Upper lobe of right lung (tissue), 1 donor: ENCODE data around the gene CSRP1. TPM values are rescaled to one million over a fixed set of nuclear protein-coding genes. Genes with fewer than 3 reads are reported as not detected.

ENCODE experiments used
- ATAC-seq: fragments of 200-7000 bp; cut with Tn5 transposase; one replicate; pipeline ENCODE4 v1.9.1; 2020; ENCODE audit warnings: mild to moderate bottlenecking, moderate library complexity
- DNase-seq: peaks from one replicate; pipeline ENCODE4 v3.0.0-alpha.2; 2020
- H3K27ac ChIP-seq: fragments of 200-600 bp; one replicate; pipeline ENCODE4 v1.8.0; 2022
- H3K27me3 ChIP-seq: fragments of 200-600 bp; one replicate; pipeline ENCODE4 v1.8.0; 2022; ENCODE audit warnings: mild to moderate bottlenecking
- H3K36me3 ChIP-seq: fragments of 200-600 bp; one replicate; pipeline ENCODE4 v1.8.0; 2022
- H3K4me1 ChIP-seq: fragments of 200-600 bp; one replicate; pipeline ENCODE4 v1.8.0; 2022
- H3K4me3 ChIP-seq: fragments of 200-600 bp; one replicate; pipeline ENCODE4 v1.8.0; 2022; ENCODE audit warnings: mild to moderate bottlenecking
- H3K9me3 ChIP-seq: fragments of 200-600 bp; one replicate; pipeline ENCODE4 v1.8.0; 2022
- CTCF ChIP-seq: fragments of 200-600 bp; IDR thresholded peaks from one replicate; pipeline ENCODE4 v1.8.0; 2022; ENCODE audit warnings: antibody characterized with exemption
- intact Hi-C: fragments of 100-400 bp; cut with DNase I; formaldehyde crosslinking; loops from one replicate; pipeline ENCODE4 v1.11.0; 2022
- total RNA-seq: library from RNA; stranded (reverse); fragmentation: NEBNext Ultra II Directional; extraction: Animal tissue kit (Norgen Biotek cat#: 25700); gene quantifications from one replicate; pipeline ENCODE4 v1.2.1, GENCODE V29; 2021
- donor health status: DM: no; HTN: yes; CAD: no; lungs with severe emphysema.

CSRP1 gene
- total RNA-seq, 1 donor from 2014 or later: 280 TPM

- no peak overlapping the region for H3K4me3 ChIP-seq
- H3K36me3 ChIP-seq: no peaks in the 10 kb centered on the region
- no peaks in the 10 kb centered on the region for H3K27me3 ChIP-seq
- TF ChIP-seq CTCF: no peak
- H3K9me3 ChIP-seq: no peaks in the 10 kb centered on the region
- peak overlapping the region; percentile 81 for H3K27ac ChIP-seq
- peak; percentile 72 for ATAC-seq
- peak; percentile 84 for DNase-seq
- peaks cover 45% of the 10 kb centered on the region for H3K4me1 ChIP-seq
- intact Hi-C loops: no loop called here
Observed at GRCh38 chr1:201455098-201455497, 51.8 kb downstream of the CSRP1 start.

GRCh38 chr1:201454608-201455007 is 52.3 kb downstream of the CSRP1 start:
- H3K27ac ChIP-seq: no peak overlapping the region
- no peak for TF ChIP-seq CTCF
- H3K4me3 ChIP-seq: no peak overlapping the region
- H3K36me3 ChIP-seq: no peaks in the 10 kb centered on the region
- no peaks in the 10 kb centered on the region for H3K27me3 ChIP-seq
- DNase-seq (no peak), ATAC-seq (no peak)
- intact Hi-C loops: no loop called here
- H3K9me3 ChIP-seq: no peaks in the 10 kb centered on the region
- peaks cover 43% of the 10 kb centered on the region for H3K4me1 ChIP-seq

- no peaks in the 10 kb centered on the region for H3K9me3 ChIP-seq
- no peaks in the 10 kb centered on the region for H3K27me3 ChIP-seq
- no peaks in the 10 kb centered on the region for H3K36me3 ChIP-seq
- intact Hi-C loops: no loop called here
- H3K27ac ChIP-seq: no peak overlapping the region
- TF ChIP-seq CTCF: no peak
- DNase-seq (peak; percentile 30), ATAC-seq (no peak)
- H3K4me1 ChIP-seq: peaks cover 56% of the 10 kb centered on the region
- no peak overlapping the region for H3K4me3 ChIP-seq
Observed at GRCh38 chr1:201452866-201453265, 54.1 kb downstream of the CSRP1 start.

- Histone ChIP-seq H3K4me3 (no peak overlapping the region), H3K27ac (peak overlapping the region; percentile 56), H3K9me3 (no peaks in the 10 kb centered on the region), H3K36me3 (no peaks in the 10 kb centered on the region), H3K4me1 (peaks cover 39% of the 10 kb centered on the region), H3K27me3 (no peaks in the 10 kb centered on the region)
- ATAC-seq: peak; percentile 77
- TF ChIP-seq CTCF: no peak
- intact Hi-C loops: no loop called here
- peak; percentile 89 for DNase-seq
Observed at GRCh38 chr1:201450721-201451291, 56.1 kb downstream of the CSRP1 start.

- DNase-seq (no peak), ATAC-seq (no peak)
- H3K27ac ChIP-seq: peak overlapping the region; percentile 59
Observed at GRCh38 chr1:201448990-201449389, 57.9 kb downstream of the CSRP1 start.

More at GRCh38 chr1:201448990-201449389, 57.9 kb downstream of the CSRP1 start:
- Histone ChIP-seq H3K4me1 (peaks cover 29% of the 10 kb centered on the region), H3K4me3 (no peak overlapping the region), H3K27me3 (no peaks in the 10 kb centered on the region), H3K9me3 (no peaks in the 10 kb centered on the region), H3K36me3 (no peaks in the 10 kb centered on the region)
- TF ChIP-seq CTCF: no peak
- intact Hi-C loops: loop anchor here (10.0 kb wide), 1 partner anchor 56 kb away; the partner anchor contains the start of gene CSRP1
